GM19193 (cell line): ENCODE measurements around the gene SRCIN1.

Experiments
- POLR2A ChIP-seq: IDR thresholded peaks from 4 replicates; pipeline ENCODE4 v1.6.1; 2011; ENCODE audit not compliant: insufficient read depth, insufficient read length; ENCODE audit errors: extremely low read depth

The SRCIN1 gene

DNA sequence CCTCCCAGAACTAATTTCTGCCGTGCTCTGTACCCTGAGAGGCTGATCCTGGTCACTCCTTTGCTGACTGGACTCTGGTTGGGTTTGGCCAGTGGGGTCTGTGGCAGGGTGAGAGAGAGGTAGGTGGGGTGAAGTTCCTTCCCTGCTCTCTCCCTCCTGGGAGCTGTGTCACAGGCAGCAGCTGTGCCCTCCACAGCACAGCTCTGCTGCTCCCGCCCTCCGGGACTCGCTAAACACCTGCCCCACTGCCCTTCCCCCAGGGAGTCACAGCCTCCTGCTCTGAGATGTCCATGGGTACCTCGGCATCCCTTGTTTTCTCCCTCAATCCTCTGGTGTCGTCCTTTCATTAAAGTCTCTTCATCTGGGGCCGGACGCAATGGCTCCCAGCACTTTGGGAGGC, 66.4 kb downstream of the SRCIN1 start:
- TF ChIP-seq POLR2A, result no peak

DNA sequence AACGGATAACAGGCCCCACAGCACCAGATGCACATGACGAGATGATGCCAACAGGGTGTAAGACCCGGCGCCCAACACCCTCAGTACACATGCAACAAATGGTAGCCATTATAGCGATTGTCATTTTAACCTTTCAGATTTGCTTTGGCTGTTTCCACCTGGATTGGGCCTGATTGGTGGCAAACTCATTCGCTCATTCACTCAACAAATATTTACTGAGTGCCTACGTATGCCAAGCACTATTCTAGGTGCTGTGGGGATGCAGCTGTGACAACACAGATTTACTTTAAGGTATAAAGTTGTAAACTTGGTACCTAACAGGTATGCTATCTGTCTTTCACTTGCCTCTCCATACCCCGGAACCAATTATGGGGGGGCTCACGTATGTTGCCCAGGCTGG, 66.8 kb downstream of the SRCIN1 start:
- TF ChIP-seq POLR2A, result no peak

DNA sequence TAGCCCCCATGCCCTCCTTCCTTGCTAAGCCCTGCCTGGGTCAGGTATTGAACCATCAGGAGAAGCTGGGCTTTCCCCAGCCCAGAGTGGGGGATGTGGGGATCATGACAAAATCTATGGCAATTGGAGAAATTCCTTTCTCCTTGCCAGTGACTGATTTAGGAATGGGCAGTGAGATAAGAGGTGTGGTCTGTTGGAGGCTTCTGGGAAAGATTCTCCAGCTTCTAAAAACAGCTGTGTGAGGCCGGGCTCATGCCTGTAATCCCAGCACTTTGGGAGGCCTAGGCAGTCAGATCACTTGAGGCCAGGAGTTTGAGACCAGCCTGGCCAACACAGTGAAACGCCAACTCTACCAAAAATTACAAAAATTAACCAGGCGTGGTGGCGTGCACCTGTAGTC, 69.1 kb downstream of the SRCIN1 start:
- TF ChIP-seq POLR2A, result no peak

DNA sequence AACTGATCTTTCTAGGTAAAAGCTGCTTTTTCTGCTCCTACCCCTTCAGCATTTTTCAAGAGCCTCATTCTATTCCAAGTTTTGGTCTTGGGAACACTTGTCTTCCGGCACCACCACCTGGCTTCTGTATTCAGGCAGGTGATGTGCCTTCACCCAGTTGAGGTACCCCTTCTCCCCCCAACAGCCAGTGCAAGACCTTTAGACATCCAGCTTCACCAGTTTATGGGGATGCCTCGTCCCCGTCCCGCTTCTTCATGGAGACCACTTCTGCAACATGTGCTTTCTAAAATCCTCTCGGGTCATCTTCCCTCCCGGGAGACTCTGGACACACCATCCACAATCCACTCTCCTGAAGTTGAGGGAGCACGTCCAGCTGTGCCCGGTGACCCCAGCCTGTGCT, 69.9 kb downstream of the SRCIN1 start:
- no peak for TF ChIP-seq POLR2A

DNA sequence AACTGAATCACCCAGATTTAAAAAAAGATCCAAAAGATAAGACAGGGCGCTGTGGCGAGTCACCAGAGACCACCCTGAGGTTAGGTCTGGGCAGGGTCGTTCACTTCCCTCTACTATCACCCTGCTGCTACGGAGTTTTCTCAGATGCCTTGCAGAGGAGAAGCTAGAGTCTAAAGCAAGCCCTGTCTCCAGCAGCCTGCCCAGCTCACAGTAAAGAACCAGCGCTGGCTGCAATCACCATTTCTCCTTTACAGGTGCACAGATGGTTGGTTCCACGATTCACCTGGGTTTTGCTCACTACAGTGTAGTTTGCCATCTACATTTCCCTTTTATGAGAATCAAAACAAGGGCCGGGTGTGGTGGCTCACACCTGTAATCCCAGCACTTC, 71.3 kb downstream of the SRCIN1 start:
- no peak for TF ChIP-seq POLR2A

DNA sequence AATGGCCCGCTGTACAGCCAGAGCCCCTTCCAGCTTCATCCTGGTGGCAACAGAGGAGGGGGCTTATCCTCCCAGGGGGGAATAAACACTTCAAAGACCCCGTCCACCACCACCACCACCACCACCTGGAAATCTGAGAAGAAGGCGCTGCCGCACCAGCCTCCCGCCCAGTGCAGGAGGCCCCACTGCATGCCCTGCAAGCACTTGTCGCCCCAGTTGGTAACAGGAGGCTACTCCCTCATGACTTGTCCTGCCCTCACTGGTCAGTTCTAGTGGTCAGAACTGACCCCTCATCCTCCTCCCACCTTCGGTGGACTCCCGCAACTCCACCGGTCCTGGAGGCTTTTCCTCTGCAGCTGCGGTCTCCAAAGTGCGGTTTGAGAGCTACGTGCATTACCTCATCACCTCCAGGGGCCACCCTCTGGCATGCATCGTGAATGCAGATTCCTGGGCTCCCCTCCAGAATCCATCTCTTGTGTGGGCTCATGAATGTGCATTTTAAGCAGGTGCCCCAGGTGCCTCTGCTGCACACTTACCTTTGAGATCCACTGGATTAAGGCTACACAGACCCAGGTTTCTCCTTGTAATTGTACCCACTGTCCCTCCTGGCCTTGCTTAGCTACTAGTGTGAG, 71.8 kb downstream of the SRCIN1 start:
- no peak for TF ChIP-seq POLR2A

DNA sequence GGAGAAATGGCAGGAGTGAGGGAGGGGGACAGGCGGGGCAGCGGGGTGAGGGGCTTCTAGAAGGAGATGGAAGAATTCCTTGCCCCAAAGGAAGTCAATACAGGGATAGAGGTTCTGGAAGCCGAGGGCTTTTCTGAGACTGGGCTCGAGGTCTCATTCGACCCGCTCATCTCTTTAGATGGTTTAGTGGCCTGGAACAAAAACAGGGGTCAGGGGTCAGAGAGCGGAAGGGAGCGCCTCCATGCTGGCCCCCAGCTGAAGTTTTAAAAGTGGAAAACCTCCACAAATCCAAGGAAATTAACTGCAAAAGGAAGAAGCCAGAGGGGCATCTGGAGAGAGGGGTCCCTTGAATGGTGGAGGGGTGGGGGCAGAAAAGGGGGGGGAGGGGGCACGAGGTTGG, 72.5 kb downstream of the SRCIN1 start:
- TF ChIP-seq POLR2A, result no peak

DNA sequence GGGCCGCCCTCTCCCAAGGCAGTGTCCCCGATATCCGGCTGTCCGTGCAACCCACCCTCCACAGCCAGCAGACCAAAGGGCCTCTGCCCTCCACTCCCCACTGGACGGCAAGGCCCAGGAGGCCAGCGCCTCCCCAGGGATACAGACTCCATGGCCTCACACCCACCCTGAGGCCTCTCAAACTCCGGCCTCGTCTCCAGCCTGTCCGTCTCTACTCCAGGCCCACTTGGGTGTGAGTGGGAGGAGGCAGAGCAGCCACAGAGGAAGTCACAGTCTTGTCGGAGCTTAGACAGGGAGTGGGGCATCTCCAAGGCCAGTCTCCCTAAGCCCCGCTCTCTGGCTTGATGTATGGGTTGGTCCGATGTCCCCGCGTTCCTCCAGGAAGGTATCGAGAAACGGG, 73.3 kb downstream of the SRCIN1 start:
- no peak for TF ChIP-seq POLR2A

DNA sequence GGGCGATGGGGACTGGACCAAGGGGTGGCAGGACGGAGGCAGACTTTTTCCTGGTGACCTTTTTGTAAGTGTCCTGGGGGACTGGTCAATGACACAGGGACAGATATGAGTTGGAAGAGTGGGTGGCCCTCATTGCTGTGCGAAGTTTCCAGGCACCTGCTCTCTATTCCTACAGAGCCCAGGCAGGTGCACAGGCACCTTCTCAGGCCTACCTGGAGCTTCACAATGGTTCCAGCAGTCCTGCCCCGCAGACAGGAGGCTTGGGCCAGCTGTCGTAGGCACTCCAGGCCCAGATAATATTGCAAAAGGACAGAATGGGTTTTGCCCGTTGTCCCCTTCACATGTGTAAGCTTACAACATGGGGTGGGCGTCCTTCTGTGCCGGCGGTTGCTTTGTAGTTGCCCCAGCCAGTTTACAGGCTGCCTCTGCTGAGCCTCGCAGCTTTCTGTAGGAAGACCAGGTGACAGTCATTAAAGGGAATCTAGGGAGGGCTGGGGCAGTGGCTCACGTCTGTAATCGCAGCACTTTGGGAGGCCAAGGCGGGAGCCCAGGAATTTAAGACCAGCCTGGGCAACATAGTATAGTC, 93.2 kb downstream of the SRCIN1 start:
- TF ChIP-seq POLR2A, result no peak

DNA sequence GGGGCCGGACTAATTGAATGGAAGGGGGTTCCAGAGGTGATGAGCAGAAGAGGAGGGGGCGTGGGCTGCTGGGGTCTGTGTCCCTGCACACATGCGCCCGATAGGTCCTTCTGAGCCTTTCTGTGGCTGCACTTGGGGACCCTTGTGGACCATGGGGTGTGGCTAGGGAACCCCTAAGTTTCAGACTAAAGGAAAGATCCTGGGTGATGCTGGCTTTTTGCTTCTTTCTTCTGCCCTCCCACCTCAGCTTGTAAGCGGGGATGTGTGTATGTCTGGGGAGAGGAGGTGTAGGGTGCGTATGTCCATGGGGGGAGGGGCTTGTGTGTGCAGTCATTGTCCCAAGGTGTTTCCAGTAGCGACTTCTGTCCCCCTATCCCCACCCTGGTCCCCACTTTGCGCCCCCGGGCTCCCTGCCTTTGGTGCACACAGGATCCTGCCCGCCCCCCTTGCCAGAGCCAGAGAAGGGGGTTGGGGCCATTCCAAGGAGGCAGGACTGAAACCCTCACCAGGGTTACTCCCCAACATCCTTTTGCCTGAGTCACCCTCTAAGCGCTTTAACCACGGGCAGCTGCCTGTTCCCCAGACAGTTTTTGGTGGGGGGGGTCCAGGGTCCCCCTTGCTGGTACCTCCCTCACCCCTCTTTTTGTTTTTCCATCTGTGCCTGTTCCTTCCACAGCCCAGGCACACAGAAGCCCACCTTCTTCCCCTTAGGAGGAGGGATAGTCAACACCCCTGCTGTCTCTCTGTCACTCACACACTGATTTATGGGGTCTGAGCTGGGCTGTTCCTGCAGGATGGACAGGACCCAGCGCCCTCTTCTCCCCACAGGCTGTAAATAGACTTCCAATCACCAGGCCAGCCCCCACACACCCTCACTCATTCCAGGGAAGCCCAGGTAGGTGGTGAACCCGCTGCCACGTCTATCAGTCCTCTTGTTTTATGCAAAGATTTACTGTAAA, 94.3 kb downstream of the SRCIN1 start:
- TF ChIP-seq POLR2A, result no peak

DNA sequence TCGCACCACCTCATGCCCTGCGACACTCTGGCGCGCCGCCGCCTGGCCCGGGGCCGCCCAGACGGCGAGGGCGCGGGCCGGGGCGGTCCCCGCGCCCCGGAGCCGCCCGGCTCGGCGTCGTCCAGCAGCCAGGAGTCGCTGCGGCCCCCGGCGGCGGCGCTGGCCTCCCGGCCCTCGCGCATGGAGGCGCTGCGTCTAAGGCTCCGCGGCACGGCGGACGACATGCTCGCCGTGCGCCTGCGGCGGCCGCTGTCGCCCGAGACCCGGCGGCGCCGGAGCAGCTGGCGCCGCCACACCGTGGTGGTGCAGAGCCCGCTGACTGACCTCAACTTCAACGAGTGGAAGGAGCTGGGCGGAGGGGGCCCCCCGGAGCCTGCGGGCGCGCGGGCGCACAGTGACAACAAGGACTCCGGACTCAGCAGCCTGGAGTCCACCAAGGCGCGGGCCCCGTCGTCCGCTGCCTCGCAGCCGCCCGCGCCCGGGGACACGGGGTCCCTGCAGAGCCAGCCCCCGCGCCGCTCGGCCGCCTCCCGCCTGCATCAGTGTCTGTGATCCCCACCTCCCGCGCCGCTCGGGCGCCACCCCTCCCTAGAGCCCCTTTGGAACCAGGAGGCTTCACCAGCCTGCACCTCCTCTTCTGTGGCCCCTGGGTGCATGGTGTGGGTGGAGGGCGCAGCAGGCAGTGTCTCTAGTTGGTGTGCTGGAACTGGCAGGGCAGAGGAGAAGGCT, 95.2 kb downstream of the SRCIN1 start:
- no peak for TF ChIP-seq POLR2A

DNA sequence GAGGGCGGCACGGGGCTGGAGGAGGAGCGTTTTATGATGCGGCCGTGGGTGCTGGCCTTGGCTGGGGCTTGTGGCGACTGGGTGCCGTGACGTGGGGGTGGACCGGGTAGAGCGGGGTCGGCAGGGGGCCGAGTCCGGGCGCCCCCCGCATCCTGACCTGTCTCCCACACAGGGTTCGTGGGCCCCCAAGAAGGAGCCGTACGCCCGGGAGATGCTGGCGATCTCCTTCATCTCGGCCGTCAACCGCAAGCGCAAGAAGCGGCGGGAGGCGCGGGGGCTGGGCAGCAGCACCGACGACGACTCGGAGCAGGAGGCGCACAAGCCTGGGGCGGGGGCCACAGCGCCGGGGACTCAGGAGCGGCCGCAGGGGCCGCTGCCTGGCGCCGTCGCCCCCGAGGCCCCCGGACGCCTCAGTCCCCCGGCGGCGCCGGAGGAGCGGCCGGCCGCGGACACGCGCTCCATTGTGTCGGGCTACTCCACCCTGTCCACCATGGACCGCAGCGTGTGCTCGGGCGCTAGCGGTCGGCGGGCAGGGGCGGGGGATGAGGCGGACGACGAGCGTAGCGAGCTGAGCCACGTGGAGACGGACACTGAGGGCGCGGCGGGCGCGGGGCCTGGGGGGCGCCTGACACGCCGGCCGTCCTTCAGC, 95.9 kb downstream of the SRCIN1 start:
- no peak for TF ChIP-seq POLR2A

DNA sequence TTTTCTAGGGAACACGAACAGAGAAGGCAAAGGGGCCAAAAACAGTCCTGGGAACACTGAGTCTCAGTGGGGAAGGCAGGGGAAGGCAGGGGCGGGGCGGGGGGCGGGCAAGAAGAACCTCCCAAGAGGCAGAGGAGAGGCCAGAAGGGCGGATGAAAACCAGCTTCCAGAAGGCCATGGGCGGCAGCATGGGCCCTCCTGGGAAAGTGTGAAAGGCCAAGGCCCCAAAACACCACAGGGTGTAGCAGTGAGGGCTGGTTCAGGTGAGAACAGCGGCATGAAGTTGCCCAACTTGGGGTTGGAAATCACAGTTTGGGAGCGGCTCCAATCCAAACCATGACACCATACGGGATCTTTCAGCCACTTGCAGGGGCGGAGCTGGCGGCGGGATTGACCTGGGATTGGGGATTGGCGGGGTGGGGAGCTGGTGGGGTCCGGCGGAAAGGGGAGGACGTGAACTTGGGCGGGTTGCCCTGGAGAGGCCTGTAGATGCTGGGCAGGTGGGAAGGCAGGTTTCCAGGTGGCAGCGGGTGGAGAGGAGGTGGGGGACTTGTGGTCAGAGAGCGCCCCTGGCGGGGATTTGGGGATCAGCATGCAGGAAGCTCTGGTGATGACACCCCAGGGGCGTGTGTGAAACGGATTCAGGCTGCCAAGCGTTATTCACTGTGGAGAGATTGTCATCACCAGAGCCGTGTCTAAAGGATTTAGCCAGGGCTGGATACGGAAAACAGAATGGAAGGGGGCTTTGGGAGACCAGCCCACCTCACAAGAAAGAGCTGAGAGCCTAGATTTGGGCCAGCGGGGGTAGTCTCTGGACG, 96.6 kb downstream of the SRCIN1 start:
- TF ChIP-seq POLR2A, result no peak

DNA sequence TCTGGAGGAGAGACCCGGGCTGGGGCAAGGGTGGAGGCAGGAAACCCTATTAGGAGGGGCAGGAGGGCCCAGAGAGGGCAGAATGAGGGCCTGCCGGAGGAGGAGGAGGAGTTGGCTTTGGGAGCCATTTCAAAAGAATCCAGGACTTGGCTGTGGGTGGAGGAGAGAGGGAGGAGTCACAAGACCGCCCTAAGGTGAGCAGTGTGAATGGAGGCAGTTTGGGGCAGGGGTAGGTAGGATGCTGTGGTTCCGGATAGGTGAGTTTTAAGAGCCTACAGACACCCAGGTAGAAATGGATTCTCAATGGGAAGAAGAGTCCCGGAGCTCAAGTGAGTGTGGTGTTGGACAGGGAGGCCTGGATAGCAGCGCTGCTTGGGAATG, 97.2 kb downstream of the SRCIN1 start:
- TF ChIP-seq POLR2A, result no peak
